Neural progenitor cell (in vitro differentiated cells): ENCODE data around the gene RELN.

Source experiments
- EZH2 ChIP-seq: fragments of 200-600 bp; sonication (generic); IDR thresholded peaks from 2 replicates; pipeline ENCODE4 v1.6.1; 2017; ENCODE audit warnings: antibody characterized with exemption, mild to moderate bottlenecking, moderate library complexity
- EZH2phosphoT487 ChIP-seq: fragments of 200-600 bp; sonication (generic); IDR thresholded peaks from 2 replicates; pipeline ENCODE4 v1.6.1; 2017; ENCODE audit warnings: antibody characterized with exemption
- TF ChIP-seq, protein P1 (sequence below): fragments of 200-600 bp; sonication (generic); IDR thresholded peaks from 2 replicates; pipeline ENCODE4 v1.5.1; 2017; ENCODE audit warnings: antibody characterized with exemption, mild to moderate bottlenecking

DNA sequence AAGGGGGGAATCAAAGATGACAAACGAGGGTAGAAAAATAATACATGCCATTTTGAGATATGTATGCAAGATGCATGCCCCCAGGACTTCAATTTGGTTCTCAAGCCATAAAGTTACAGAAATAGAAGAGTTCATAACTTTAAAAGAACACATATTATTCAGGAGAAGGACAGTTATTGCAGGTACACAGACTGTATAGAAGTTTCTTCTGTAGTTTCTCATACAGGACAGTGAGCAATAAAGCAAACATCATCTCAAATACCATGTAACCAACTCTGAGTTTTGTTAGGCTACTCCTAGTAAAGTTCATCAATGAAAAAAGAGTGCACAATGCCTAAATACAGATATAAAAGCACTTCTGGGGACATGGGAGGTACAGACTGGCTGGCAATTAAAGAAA, 226.6 kb downstream of the RELN start:
- TF ChIP-seq, protein P1, sequence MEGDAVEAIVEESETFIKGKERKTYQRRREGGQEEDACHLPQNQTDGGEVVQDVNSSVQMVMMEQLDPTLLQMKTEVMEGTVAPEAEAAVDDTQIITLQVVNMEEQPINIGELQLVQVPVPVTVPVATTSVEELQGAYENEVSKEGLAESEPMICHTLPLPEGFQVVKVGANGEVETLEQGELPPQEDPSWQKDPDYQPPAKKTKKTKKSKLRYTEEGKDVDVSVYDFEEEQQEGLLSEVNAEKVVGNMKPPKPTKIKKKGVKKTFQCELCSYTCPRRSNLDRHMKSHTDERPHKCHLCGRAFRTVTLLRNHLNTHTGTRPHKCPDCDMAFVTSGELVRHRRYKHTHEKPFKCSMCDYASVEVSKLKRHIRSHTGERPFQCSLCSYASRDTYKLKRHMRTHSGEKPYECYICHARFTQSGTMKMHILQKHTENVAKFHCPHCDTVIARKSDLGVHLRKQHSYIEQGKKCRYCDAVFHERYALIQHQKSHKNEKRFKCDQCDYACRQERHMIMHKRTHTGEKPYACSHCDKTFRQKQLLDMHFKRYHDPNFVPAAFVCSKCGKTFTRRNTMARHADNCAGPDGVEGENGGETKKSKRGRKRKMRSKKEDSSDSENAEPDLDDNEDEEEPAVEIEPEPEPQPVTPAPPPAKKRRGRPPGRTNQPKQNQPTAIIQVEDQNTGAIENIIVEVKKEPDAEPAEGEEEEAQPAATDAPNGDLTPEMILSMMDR: no peak
- TF ChIP-seq EZH2phosphoT487: no peak
- no peak for TF ChIP-seq EZH2
